ENCODE results near the gene GNAO1. TPM values are rescaled to one million over a fixed set of nuclear protein-coding genes. Genes with fewer than 3 reads are reported as not detected.
A peak's percentile ranks its signal among the peaks of the same experiment; 100 is the strongest.

GNAO1 gene
- total and polyA plus RNA-seq, 7 donors = 0.35 to 1.9 (median 0.60) TPM

DNA sequence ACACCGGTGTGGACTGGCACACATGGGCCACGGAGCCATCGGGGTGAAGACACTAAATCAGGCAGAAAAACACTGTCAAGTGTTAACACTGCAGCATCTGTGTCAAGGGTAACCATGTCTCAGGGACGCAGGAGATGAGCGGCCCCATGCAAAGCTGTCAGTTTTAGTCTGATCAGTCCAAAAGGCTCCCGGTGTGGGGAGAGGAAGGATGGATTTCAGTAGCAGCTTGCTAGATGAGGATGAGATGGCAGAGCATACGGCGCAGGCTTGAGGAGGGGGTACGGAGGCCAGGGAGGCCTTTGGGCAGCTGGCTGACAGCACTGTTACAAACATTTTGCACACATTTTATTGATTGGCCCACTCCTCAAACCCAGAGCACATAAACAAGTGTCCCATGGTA lies 98.1 kb downstream of the GNAO1 start:
- H3K9me3 ChIP-seq = no peaks in the 10 kb centered on the region
- 82 to 85% (median 82%) methylated on average over 9 of the region's 9 CpGs for WGBS, 3 donors
- no peaks in the 10 kb centered on the region for H3K27me3 ChIP-seq (ENCODE audit: insufficient read depth in 3 of 3, low read length in 2 of 3)
- TF ChIP-seq, protein P1, sequence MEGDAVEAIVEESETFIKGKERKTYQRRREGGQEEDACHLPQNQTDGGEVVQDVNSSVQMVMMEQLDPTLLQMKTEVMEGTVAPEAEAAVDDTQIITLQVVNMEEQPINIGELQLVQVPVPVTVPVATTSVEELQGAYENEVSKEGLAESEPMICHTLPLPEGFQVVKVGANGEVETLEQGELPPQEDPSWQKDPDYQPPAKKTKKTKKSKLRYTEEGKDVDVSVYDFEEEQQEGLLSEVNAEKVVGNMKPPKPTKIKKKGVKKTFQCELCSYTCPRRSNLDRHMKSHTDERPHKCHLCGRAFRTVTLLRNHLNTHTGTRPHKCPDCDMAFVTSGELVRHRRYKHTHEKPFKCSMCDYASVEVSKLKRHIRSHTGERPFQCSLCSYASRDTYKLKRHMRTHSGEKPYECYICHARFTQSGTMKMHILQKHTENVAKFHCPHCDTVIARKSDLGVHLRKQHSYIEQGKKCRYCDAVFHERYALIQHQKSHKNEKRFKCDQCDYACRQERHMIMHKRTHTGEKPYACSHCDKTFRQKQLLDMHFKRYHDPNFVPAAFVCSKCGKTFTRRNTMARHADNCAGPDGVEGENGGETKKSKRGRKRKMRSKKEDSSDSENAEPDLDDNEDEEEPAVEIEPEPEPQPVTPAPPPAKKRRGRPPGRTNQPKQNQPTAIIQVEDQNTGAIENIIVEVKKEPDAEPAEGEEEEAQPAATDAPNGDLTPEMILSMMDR (IDR thresholded peaks at IDR 0.05) = no peak
- H3K4me1 ChIP-seq = no peaks in the 10 kb centered on the region
- DNase-seq (no peak), ATAC-seq (no peak)
- H3K4me3 ChIP-seq = no peak overlapping the region
- intact Hi-C loops (cut with DNase I) = no loop called here
- no peak overlapping the region for H3K27ac ChIP-seq
- H3K36me3 ChIP-seq (ENCODE audit: insufficient read depth in 1 of 2, low read depth in 1 of 2) = no peaks in the 10 kb centered on the region

DNA sequence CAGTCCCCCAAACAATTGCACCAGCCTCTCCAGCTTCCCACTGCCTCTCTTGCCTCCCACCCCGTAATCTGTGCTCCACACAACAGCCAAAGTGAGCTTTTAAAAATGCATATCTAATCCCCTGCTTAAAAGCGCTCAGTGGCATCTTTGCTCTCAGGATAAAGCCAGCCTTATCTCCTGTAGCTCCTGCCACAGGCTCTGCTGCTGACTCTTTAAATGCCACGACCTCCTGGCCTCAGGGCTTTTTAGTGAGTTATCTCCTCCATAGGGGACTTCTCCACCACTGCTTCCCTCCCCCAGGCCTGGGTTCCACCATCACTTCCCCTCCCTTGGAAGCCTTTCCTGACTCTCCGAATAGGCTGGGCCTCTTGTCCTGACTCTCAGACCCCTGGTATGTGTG lies 98.6 kb downstream of the GNAO1 start:
- no peaks in the 10 kb centered on the region for H3K27me3 ChIP-seq (ENCODE audit: insufficient read depth in 3 of 3, low read length in 2 of 3)
- no peaks in the 10 kb centered on the region for H3K36me3 ChIP-seq (ENCODE audit: insufficient read depth in 1 of 2, low read depth in 1 of 2)
- no peak overlapping the region for H3K27ac ChIP-seq
- ATAC-seq = no peak
- no peak overlapping the region for H3K4me3 ChIP-seq
- WGBS, 3 donors = 62 to 75% (median 69%) methylated on average over 4 of the region's 4 CpGs
- H3K4me1 ChIP-seq = no peaks in the 10 kb centered on the region
- TF ChIP-seq, protein P1 (IDR thresholded peaks at IDR 0.05) = no peak
- no peaks in the 10 kb centered on the region for H3K9me3 ChIP-seq
- intact Hi-C loops (cut with DNase I) = no loop called here
- no peak for DNase-seq

DNA sequence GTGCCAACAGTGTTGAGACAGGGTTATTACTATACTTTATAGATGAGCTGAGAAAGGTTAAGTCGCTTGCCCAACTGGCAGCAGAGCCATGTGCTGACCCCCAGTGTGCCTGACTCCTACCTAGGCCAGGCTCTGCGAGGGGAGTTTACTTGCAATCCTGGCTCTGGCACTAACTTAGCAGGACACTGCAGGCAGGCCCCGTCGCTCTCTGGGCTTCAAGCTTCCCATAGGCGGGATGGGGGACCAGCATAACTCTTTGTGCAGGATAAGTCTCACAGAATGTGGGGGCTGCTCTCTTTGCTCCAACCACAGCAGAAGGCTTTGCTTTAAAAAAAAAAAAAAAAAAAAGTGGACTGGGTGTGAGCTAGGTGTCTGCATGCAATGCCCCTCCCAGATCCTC lies 102.7 kb downstream of the GNAO1 start:
- H3K4me1 ChIP-seq = peaks cover 10% of the 10 kb centered on the region
- no peak overlapping the region for H3K4me3 ChIP-seq
- H3K9me3 ChIP-seq = no peaks in the 10 kb centered on the region
- 94 to 97% (median 95%) methylated on average over 5 of the region's 5 CpGs for WGBS, 3 donors
- TF ChIP-seq, protein P1 (IDR thresholded peaks at IDR 0.05) = no peak
- intact Hi-C loops (cut with DNase I) = no loop called here
- DNase-seq (no peak), ATAC-seq (no peak)
- no peak overlapping the region for H3K27ac ChIP-seq
- no peaks in the 10 kb centered on the region for H3K36me3 ChIP-seq (ENCODE audit: insufficient read depth in 1 of 2, low read depth in 1 of 2)
- H3K27me3 ChIP-seq (ENCODE audit: insufficient read depth in 3 of 3, low read length in 2 of 3) = no peaks in the 10 kb centered on the region

DNA sequence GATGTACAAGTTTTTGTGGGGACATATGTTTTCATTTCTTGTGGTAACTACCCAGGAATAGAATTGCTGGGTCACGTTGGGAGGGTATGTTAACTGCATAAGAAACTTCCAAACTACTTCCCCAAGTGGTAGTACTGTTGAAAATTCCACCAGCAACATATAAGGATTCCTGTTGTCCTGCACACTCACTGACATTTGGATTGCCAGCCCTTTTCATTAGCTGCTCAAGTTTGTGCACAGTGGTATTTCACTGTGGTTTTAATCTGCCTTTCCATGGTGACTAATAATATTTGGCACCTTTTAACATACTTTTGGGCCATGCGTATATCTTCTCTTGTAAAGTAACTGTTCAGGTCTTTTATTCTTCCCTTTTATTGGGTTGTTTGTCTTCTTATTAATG lies 103.3 kb downstream of the GNAO1 start:
- no peaks in the 10 kb centered on the region for H3K9me3 ChIP-seq
- WGBS, 3 donors = 47 to 76% (median 56%) methylated on average over 2 of the region's 2 CpGs
- ATAC-seq = peak in 1 of 4 donors; percentile 63
- H3K27me3 ChIP-seq (ENCODE audit: insufficient read depth in 3 of 3, low read length in 2 of 3) = no peaks in the 10 kb centered on the region
- TF ChIP-seq, protein P1 (IDR thresholded peaks at IDR 0.05) = no peak
- no peak overlapping the region for H3K4me3 ChIP-seq
- no peak overlapping the region for H3K27ac ChIP-seq
- DNase-seq = no peak
- peaks cover 10% of the 10 kb centered on the region for H3K4me1 ChIP-seq
- intact Hi-C loops (cut with DNase I) = no loop called here
- no peaks in the 10 kb centered on the region for H3K36me3 ChIP-seq (ENCODE audit: insufficient read depth in 1 of 2, low read depth in 1 of 2)

DNA sequence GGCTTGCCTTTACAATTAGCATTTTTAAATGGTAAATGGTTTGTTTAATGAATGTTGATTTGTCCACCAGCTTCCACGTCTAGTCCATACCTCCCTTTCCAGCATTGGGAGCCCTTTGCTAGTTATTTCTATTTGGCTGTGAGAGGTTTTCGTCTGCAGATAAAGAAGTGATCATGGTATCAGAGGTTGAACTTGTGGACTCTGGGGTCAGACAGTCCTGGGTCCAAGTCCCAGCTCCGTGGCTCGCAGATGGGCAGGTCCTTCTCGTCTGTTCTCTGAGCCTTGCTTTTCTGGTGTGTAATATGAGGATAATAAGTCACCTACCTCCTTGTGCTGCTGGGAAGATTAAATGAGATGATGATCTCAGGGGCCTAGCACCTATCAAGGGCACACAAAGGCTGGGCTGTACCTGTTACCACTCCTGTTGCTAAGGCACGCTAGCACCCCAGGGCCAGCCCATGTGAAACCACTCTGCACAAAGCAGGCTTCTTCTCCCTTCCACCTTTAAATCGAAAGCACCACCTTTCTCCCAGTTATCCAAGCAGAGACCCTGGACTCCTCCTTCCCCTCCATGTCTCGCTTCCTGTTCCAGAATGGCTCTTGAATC lies 103.9 kb downstream of the GNAO1 start:
- TF ChIP-seq, protein P1 (IDR thresholded peaks at IDR 0.05) = no peak
- Histone ChIP-seq H3K36me3 (ENCODE audit: insufficient read depth in 1 of 2, low read depth in 1 of 2) (no peaks in the 10 kb centered on the region), H3K4me1 (peaks cover 10% of the 10 kb centered on the region), H3K27me3 (ENCODE audit: insufficient read depth in 3 of 3, low read length in 2 of 3) (no peaks in the 10 kb centered on the region), H3K4me3 (no peak overlapping the region), H3K27ac (no peak overlapping the region), H3K9me3 (no peaks in the 10 kb centered on the region)
- no peak for DNase-seq
- WGBS, 3 donors = 83 to 87% (median 85%) methylated on average over 8 of the region's 8 CpGs
- ATAC-seq = peak in 3 of 4 donors; percentile 17 to 51 (median 38)
- intact Hi-C loops (cut with DNase I) = no loop called here

Measured in psoas muscle (tissue), 8 donors.